NCI-H2029 (cell line): ENCODE measurements around the gene CDK3.

Experiments
- DNase-seq: peaks from one replicate; lab custom pipeline; 2025; lab: John Stamatoyannopoulos, UW

Gene CDK3

DNA sequence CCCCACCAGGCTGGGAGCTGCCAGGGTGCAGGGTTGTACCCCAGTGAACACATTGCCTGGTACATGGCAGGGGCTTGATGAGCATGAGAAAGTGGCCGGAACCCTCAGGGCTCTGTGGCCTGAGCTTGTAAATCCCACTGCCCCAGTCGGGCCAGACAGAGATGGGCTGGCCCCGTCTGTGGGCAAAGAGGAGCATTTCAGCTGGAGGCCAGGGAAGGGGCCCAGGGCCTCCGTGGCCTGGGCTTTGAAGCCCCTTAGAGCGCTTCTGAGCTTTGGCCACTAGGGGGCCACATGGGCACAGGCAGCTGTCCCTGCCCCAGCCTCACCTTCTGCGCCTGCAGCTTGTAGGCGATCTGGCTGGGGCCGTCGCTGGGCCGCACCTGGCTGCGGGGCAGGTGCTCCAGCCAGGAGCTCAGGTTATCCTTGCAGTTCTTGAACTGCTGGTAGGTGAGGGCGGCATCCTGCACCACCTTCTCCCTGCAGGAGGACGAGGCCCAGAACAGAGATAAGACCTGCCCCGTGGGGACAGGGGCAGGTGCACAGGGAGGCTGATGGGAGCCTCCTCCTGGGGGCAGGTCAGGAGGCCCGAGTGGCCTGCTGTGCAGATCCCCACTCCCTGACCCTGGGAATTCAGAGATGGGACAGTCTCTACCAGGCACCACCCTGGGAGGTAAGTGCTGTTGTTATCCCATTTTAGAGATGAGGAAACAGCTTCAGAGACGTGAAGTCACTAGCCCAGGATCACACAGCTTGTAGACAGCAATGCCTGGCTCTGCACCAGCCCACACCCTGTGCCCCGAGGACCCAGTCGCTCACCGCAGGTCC, 13.7 kb downstream of the CDK3 start:
- peak; percentile 81 for DNase-seq

DNA sequence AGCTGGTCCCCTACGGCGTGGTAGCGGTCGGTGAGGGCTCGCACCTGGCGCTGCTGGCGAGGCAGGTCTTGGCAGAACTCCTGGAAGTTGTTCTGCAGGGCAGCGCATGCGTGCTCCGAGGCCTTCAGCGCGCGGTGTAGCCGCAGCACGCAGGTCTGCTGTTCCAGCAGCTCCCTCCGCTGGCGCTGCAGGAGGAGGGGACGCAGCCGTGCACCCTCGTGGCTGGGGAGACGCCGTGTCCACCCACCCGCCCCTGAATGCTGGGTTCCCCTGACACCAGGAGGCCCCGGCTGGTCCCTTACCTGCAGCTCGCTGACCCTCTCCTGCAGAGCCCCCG, 14.2 kb downstream of the CDK3 start:
- peak; percentile 80 for DNase-seq

DNA sequence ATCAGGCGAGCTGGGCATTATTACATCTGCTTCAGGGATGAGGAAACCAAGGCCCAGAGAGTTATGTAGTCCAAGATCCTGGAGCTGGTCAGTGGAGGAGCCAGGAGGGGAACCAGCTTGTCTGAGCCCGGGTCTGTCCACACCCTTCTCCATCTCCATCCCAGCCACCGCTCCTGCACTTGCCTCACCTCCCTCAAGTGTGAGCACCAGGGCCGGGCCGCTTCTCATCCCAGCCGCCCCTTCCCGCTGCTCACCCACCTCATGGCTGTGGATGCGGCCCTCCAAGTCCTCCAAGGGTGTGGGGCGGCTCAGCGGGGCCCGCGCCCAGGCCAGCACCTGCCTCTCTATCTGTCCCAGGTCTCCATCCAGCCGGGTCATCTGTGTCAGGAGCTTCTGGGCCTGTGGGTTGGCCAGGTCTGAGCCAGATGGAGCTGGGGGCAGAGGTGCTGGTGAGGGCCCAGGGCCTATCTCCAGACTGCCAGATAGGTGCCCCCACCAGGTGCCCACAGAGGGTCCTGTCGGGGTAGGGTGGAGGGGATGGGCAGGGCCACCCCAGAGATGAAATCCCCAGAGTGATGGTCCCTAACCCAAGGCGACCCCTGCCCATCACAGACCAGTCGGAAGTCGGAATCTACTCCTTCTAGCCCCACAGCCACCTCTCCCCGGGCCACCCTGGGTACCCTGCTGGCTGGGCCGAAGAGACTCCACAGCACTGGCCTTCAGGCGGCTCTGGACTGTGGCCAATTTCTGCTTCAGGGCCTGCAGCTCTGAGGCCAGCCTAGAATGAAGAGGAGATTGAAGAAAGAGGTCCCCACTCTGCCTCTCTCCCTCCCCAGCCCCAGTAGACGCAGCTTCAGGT, 17.1 kb downstream of the CDK3 start:
- DNase-seq, result no peak

DNA sequence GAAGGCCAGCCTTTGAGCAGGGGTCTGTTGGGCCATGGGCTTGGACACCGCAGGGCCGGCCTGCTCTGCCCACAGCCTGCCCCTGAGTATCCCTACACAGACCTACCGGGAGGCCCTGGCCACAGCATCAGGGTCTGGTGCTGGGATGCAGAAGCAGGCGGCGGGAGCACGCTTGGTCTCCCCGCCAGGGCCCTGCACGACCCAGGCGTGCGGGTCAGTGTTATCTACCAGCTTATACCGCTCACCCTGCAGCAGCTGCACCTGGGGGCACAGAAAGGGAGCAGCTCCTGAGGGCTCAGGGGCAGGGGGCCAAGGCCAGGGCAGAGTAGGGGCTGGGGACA, 17.7 kb downstream of the CDK3 start:
- no peak for DNase-seq

DNA sequence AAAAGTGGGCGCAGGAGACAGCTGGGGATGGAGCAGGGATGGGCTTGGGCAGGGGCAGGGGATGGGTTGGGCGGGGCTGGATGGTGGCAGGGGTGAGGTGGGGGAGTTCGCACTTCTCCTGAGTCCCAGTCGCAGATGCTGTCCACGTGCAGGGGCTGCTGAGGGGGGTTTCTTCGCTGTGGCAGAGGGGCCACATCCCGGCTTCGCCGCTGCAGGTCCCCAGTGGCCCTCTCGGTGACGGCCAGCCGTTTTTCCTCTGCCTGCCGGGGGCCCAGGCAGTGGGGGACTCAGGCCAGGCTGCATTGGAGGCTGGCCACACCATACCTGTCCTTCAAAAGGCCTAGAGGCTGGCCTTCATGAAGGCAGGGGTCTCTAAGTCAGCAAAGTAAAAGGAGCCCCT, 18.1 kb downstream of the CDK3 start:
- no peak for DNase-seq

DNA sequence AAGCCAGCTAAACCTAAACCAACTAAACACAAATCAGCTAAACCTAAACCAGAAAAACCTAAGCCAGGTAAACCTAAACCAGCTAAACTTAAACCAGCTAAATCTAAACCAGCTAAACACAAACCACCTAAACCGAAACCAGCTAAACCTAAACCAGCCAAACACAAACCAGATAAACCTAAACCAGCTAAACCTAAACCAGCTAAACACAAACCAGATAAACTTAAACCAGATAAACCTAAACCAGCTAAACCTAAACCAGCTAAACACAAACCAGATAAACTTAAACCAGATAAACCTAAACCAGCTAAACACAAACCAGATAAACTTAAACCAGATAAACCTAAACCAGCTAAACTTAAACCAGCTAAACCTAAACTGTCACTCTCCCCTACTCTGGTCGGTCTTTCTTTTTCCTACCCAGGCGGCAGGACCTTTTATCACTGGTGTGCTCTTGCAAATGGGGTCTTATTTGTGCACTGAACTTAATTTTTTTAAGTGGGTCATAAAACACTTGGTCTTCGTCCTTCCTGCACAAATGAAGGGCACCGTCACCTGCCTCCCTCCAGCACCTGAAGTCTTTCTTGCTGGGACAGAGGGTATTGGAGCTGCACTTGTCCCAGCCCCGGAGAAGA, 19.3 kb downstream of the CDK3 start:
- no peak for DNase-seq

DNA sequence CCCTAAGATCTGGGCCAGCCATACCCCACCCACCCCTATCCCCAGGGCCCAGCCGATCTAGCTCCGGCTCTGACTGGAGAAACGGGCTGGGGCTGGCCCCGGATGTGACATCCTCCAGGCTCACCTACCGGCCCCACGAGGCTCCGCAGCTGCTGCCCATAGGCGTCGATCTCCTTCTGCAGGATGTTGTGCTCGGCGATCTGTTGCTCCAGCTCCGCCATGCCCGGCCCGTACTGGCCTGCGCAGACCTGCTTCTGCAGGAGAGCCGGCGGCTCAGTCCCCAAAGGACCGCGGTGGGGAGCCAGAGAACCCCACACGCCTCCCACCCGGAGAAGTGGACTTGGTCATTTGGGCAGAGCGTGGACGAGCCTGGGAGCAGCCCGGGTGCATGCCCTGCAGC, 21.6 kb downstream of the CDK3 start:
- DNase-seq, result no peak

DNA sequence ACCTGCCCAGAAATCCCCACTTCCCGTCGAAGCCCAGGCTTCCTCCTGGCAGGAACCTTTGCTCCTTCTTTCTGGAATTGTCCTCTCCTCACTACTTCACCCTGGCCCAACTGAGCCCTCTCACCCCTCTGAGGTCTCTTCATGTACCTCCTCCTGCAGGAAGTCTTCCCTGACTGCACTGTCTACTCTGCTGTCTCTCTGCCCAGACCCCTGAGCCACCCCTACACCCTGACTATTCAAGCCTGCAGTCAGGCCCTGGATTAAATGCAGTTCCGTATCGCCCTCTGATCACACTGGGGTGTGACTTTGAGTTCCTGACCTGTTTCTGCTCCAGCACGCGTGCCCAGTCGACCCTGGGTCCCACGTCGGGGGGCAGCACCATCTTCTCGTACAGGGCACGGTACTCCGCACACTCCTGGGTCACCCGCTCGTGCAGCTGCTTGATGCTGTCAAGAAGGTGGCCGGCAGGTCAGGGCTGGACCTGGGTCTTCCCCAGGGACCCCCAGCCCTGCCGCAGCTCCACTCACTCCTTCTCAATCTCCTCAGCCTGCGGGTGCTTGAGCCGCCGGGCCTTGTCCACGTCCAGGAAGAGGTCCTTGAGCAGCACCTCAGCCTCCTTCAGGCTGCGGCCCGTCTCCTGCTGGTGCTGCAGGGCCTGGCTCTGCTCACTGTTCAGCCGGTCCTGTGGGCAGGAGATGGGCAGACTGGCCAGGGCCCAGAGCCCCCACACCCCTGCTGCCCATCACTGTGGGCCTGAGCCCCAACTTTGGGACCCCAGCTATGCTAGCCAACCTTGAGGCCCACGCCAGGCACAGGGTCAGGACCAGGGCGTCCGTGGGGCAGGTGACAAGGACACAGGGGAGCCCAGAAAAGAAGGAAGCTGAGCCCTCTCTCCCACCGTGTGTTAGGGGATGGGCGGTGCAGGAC, 22.6 kb downstream of the CDK3 start:
- DNase-seq, result no peak

DNA sequence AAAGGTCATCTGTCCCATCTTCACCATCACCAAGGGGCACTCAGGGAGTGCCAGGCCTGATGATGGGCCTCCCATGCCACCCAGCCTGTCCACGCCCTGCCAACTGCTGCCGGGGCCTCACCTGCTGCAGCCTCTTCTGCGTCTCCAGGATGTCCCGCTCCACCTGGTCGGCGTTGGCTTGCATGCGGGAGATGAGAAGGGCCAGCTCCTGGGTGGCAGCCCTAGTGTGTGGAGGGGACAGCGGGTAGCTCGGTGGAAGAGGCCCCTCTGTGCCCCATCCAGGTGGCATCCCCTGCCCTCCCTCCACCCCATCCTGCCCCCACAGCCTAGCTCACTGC, 23.2 kb downstream of the CDK3 start:
- no peak for DNase-seq

DNA sequence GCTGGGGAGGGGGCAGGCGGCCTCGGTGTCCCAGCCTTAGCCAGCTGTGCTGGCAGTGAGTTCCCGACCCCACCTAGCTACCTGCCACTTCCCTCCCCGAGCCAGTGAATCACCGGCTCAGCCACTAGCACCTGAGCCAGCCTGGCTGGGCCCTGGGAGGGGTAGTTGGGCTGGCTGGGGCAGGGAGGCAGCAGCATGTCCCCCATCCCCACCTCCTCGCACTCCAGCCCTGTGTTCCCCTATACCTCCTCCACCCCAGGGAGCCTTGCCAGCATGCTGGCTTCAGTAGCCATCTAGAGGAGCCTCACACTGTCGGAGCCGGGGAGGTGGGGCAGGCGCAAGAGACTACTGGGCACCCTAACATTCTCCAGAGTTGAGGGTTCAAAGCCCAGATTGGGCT, 23.7 kb downstream of the CDK3 start:
- no peak for DNase-seq

DNA sequence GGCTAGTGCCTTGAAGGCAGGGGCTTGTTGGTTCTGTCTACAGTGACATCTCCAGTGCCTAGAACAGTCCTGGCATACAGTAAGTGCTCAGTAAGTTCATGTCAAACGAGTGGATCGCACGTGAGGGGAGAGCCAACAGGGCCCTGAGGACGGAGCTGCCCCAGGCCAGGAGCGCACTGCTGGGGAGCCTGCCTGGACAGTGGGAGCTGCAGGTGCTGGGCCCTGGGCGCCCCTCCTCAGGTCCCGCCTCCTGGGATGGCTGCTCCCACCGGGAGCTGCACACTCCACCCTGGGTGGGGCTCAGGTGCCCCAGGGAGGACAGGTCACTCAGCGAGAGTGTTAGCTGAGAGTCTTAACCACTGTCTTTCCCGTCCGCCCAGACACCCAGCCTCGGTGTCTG, 24.6 kb downstream of the CDK3 start:
- DNase-seq, result no peak

DNA sequence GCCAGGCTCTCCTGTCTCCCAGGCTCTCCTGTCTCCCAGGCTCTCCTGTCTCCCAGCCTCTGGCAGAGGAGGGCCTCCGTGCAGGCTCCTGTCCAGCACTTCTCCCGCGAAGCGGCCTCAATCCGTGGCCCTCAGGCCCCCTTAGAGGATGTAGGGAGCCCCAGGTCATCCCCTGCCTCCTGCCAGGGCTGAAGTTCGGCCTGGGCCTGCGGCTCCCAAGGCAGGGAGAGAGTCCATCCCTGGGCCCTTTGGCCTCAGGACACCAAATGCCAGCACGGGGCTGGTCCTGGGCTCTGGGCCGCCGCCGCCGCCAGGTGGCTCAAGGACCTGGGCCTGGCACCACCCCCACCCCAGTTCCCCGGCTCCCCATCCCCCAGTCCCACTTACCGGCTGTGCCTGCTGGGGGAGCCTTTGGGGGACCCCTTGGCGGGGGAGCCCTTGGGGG, 26.1 kb downstream of the CDK3 start:
- DNase-seq, result no peak

DNA sequence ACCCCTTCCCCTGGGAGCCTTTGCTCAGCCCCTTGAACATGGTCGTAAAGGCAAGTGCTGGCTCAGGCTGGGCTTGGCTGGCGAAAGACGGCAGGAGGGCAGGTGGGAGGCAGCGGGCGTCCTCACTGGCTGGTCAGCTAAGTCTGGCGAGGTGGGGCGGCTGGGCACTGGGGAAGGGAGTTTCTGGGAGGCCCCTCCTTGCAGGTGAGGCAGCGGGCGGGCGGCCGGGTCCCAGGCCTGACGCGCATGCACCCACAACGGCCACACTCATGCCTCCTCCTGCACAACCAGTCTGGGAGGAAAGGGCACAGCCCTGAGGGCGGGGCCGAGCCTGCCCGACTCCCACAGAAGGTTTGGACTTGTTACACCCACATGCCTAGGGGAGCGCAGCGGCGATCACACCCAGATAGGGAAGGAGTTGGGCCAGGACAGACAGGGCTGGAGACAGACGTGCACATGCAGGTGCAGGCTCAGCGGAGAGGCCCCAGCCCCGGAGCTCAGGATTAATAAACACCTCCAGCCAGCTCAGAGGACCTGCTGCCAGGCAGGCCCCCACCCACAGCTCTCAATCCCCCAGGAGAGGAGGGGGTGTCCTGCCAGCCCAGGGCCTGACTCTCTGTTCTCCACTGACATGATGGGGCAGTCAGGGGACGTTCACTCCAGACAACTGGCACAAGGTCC, 26.6 kb downstream of the CDK3 start, which contains the start of gene EVPL:
TSS of gene EVPL (minus strand) at position 148 of the 681 bp plus-strand sequence. CDS start at position 40, 108 bp downstream.
- no peak for DNase-seq

DNA sequence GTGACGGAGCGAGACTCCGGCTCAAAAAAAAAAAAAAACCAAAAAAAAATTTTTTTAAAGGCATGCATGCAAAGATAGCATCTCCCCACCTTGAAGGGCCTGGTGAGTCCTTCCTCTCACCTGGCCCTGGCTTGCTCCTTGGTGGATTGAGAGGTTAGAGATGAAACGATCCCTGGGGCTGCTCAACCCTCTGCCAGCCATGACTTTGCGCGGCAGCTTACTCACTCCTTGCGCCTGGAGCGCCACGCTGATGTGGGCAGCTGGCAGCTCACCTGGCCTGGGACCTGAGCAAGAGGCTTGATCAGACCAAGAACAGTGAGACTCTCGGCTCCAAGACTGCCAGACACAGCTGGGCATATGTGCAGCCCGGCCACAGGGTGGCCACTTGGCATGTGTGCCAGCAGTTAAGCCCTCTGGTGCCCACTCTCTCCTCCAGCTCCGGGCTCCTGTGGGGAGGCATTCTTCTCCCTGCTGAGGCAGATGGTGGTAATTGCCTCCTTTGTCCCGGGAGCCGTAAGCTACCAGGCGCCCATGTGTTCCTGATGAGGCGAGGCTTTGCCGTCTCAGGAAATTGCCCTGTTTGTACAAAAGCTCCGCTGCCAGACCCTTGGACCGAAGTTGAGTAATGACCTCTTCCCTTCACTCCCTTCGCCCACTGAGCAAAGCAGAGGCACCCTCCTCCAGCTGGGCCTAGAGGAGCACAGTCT, 31.6 kb downstream of the CDK3 start:
- no peak for DNase-seq

DNA sequence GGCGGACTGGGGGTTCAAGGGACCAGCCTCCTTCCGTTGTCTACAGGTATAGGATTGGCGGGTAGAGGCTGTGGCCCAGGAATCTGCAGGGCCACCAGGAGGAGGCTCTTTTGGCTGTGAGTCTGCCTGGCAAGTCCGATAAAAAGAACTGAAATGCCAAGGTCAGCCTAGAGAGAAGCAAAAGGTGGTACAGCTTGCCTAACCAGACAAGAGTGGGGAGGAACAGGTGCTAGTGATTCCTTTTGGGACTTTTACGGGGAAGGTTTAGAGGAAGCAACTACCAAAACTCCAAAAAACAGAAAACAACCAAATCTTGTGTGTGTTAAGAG, 32.1 kb downstream of the CDK3 start:
- DNase-seq, result no peak

DNA sequence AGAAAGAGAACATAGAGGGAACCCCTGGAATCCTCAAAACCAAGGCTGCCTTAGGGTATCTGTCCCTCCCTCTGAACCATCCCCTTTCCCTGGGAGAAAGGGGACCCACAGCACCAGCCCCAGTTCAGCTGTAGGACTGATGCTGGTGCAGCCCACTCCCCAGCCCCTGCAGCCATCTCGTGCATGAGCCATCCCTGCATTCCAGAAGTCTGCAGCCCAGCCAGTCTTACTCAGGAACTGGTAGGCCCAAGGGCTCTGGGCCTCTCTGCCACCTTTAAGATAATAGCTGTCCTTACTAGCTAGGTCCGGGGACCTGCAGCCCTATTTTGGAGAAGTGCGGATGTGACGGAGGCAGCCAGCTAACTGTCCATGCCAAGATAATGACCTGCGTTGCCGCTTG, 32.5 kb downstream of the CDK3 start:
- no peak for DNase-seq

DNA sequence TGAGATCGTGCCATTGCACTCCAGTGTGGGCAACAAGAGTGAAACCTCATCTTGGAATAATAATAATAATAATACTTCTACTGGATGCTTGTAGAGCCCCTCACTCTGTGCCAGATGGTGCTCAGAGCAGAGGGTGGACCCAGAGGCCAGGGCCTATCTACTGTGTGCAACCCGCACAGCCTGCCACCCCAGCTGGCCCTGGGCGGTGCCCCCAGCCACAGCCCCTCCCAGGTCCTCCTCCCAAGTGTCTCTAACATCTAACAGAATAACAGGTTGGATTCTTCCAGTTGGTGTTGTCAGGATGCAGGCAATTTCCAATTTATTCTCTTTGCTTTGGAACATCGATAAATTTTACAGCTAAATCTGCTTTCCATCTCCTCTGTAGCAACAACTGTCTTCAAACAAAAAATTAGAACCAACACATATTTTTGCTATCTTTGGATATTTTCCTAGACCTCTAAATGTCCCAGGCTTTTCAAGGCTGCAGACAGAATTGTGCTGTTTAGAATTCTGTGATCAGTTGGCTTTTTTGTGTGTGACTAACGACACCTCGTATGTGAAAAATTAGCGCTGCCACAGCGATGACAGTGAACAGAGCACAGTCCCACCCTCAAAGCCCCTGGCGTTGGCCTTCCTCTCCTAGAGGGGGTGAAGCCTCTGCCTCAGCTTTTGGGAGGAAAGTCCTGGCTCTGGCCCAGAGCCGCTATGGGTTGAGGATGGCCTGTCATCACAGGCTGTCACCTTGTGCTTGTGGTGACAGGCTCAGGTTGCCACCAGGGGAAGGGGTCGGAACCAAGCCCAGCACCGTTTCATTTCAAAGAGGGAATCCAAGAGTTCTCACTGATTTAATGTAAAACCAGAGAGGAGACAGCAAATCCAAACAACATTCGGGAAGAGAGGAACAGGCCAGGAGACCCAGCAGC, 34.0 kb downstream of the CDK3 start:
- DNase-seq, result no peak

DNA sequence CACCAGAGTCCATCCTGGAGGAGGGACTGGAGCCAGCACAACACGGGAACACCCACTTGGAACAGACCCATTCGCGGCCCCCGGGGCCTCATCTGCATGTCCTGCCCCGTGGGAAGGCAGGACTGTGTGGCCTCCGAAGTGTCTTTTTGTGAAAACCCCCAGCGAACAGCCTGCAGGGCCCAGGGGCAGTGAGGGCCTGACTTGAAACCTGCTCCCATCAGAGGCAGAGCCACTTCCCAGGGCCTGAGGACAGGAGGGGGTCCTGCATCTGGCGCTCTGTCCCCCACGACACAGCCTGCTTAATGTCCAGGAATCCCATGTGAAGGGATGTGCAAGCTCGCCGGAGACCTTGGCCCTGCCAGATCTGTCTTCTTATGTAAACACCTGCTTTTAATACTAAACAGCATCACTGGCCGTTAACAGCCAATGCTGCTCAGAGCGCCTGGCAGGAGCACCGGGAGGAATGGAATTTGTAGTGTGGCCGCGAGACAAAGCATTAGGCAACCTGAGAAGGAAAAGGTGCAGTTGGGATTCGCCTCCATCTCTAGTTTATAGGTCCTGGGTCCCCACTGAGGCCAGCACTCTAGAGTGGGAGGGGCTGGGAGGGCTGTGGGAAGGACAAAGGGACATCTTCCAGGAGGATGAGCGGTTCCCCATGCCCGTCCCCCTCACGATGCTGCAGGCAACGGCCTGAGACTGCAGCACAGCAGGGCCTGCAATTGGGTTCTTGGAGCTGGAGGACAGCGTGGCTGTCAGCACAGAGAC, 36.0 kb downstream of the CDK3 start:
- DNase-seq, result no peak

DNA sequence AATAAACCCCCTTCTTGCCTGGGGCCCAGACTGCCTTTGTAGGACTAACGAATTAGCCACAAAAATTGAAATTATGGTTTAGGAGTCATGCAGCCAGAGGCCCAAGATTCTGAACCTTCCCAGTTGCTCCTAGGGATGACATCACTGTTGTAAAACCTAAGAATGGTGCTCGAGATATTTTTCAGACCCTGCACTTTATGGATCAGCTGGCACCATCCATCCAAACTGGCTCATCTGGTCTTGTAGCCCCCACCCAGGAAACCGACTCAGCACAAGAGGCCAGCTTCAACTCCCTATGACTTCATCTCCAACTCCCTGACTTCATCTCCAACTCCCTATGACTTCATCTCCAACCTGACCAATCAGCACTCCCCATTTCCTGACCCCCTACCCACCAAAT, 37.4 kb downstream of the CDK3 start:
- DNase-seq, result no peak
